OCI-LY1 (cell line): ENCODE data around the gene FAM114A1.

Experiments
- H2AFZ ChIP-seq: fragments of 200-600 bp; sonication (generic), shearing (Covaris generic); 2 replicates; pipeline ENCODE4 v1.6.0; 2014; ENCODE audit warnings: antibody characterized with exemption, mild to moderate bottlenecking, low read length
- H3F3A ChIP-seq: fragments of 200-600 bp; sonication (generic), shearing (Covaris generic); 2 replicates; pipeline ENCODE4 v1.6.0; 2014; ENCODE audit warnings: mild to moderate bottlenecking, antibody characterized with exemption, low read length, moderate library complexity; ENCODE audit not compliant: insufficient read depth
- H3K27ac ChIP-seq: fragments of 200-600 bp; sonication (generic); 2 replicates; pipeline ENCODE4 v1.5.1; 2014; ENCODE audit warnings: low read length, mixed run types, mild to moderate bottlenecking, low read depth; ENCODE audit not compliant: poor library complexity, severe bottlenecking
- H3K27me3 ChIP-seq: fragments of 200-600 bp; sonication (generic); 2 replicates; pipeline ENCODE4 v1.6.0; 2014; ENCODE audit warnings: antibody characterized with exemption, mild to moderate bottlenecking, low read length, moderate library complexity; ENCODE audit not compliant: insufficient read depth
- H3K36me3 ChIP-seq: fragments of 200-600 bp; sonication (generic); 2 replicates; pipeline ENCODE4 v1.6.1; 2014; ENCODE audit warnings: mild to moderate bottlenecking, antibody characterized with exemption, low read length, moderate library complexity, mixed read lengths; ENCODE audit not compliant: insufficient read depth
- H3K4me1 ChIP-seq: fragments of 200-600 bp; sonication (generic); 2 replicates; pipeline ENCODE4 v1.5.1; 2014; ENCODE audit warnings: mild to moderate bottlenecking, low read length, moderate library complexity; ENCODE audit not compliant: insufficient read depth, severe bottlenecking
- H3K4me2 ChIP-seq: fragments of 200-600 bp; sonication (generic), shearing (Covaris generic); 2 replicates; pipeline ENCODE4 v1.6.1; 2014; ENCODE audit warnings: low read length
- H3K4me3 ChIP-seq: fragments of 200-600 bp; sonication (generic); 2 replicates; pipeline ENCODE4 v1.5.1; 2014; ENCODE audit warnings: low read length, low read depth, mild to moderate bottlenecking, mixed read lengths; ENCODE audit not compliant: poor library complexity, severe bottlenecking
- H3K79me2 ChIP-seq: fragments of 200-600 bp; shearing (Covaris generic); 2 replicates; pipeline ENCODE4 v1.6.1; 2016; ENCODE audit warnings: mixed run types, low read length, mixed read lengths; ENCODE audit not compliant: insufficient read depth
- H3K9ac ChIP-seq: fragments of 200-600 bp; sonication (generic), shearing (Covaris generic); 2 replicates; pipeline ENCODE4 v1.6.1; 2014; ENCODE audit warnings: mild to moderate bottlenecking, low read length, mixed read lengths
- H3K9me2 ChIP-seq: fragments of 200-600 bp; sonication (generic), shearing (Covaris generic); 2 replicates; pipeline ENCODE4 v1.6.1; 2014; ENCODE audit warnings: low read depth, mild to moderate bottlenecking, low read length, mixed read lengths
- H3K9me3 ChIP-seq: fragments of 200-600 bp; shearing (Covaris generic); 2 replicates; pipeline ENCODE4 v1.6.1; 2014; ENCODE audit warnings: low read length, mixed read lengths
- H4K20me1 ChIP-seq: fragments of 200-600 bp; sonication (generic), shearing (Covaris generic); 2 replicates; pipeline ENCODE4 v1.6.0; 2016; ENCODE audit warnings: mild to moderate bottlenecking, low read length; ENCODE audit not compliant: insufficient read depth
- CTCF ChIP-seq: fragments of 200-600 bp; sonication (generic), shearing (Covaris generic); IDR thresholded peaks from 2 replicates; pipeline ENCODE4 v1.5.1; 2017; ENCODE audit warnings: mild to moderate bottlenecking, antibody characterized with exemption, low read length, moderate library complexity, mixed read lengths
- EZH2 ChIP-seq: fragments of 200-600 bp; sonication (generic), shearing (Covaris generic); IDR thresholded peaks from 2 replicates; pipeline ENCODE4 v1.8.0; 2017; ENCODE audit warnings: borderline replicate concordance, mixed run types, mild to moderate bottlenecking, antibody characterized with exemption, low read length, moderate library complexity, mixed read lengths

FAM114A1 gene

DNA sequence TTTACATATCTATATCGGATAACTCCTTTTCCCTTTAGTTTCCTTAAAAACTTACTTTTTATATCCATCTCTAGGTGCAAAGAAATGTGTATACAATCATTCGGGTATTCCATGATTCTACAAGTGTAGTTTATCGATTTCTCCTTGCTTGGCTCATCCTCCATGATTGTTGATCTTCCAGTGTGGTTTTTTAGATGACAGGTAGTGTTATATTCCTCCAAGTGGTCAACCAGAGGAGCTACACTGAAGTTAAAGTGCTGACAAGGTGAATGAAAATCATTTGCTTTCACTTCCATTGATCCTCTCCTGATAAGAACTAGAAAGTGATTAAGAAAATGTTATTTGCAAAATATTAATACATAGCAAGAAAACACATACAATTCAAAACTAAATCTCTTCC lies 126.1 kb downstream of the FAM114A1 start:
- Histone ChIP-seq H3K4me3 (no peak overlapping the region), H3K27ac (no peak overlapping the region), H3K9me2 (no peaks in the 10 kb centered on the region), H3K9ac (no peak overlapping the region), H3K4me1 (no peaks in the 10 kb centered on the region), H4K20me1 (no peaks in the 10 kb centered on the region), H3K9me3 (no peaks in the 10 kb centered on the region), H3K79me2 (no peaks in the 10 kb centered on the region), H3F3A (no peaks in the 10 kb centered on the region), H3K27me3 (no peaks in the 10 kb centered on the region), H3K36me3 (peaks cover 76% of the 10 kb centered on the region), H2AFZ (no peak overlapping the region), H3K4me2 (no peak overlapping the region)
- TF ChIP-seq CTCF = no peak
- TF ChIP-seq EZH2 = no peak

- Histone ChIP-seq H3F3A (no peaks in the 10 kb centered on the region), H2AFZ (no peak overlapping the region), H3K4me2 (no peak overlapping the region), H4K20me1 (no peaks in the 10 kb centered on the region), H3K9ac (no peak overlapping the region), H3K4me1 (no peaks in the 10 kb centered on the region), H3K27ac (no peak overlapping the region), H3K4me3 (no peak overlapping the region), H3K79me2 (peaks cover under 1% of the 10 kb centered on the region; the same call in 1 of the 2 replicates), H3K9me2 (no peaks in the 10 kb centered on the region), H3K36me3 (peaks cover 74% of the 10 kb centered on the region), H3K27me3 (no peaks in the 10 kb centered on the region), H3K9me3 (no peaks in the 10 kb centered on the region)
- TF ChIP-seq EZH2 = no peak
- no peak for TF ChIP-seq CTCF
These were observed 126.5 kb downstream of the FAM114A1 start for GRCh38 chr4:38994135-38994534.
